GM12873 (cell line): Measurements from ENCODE around the gene KMT5C.

ENCODE experiments used
- TF ChIP-seq, protein P1 (sequence below): IDR thresholded peaks from 2 replicates; pipeline ENCODE4 v1.5.1; 2012; ENCODE audit warnings: low read depth, mild to moderate bottlenecking, moderate library complexity, low read length, control low read depth; ENCODE audit not compliant: insufficient read depth; ENCODE audit errors: missing control alignments

The KMT5C gene

DNA sequence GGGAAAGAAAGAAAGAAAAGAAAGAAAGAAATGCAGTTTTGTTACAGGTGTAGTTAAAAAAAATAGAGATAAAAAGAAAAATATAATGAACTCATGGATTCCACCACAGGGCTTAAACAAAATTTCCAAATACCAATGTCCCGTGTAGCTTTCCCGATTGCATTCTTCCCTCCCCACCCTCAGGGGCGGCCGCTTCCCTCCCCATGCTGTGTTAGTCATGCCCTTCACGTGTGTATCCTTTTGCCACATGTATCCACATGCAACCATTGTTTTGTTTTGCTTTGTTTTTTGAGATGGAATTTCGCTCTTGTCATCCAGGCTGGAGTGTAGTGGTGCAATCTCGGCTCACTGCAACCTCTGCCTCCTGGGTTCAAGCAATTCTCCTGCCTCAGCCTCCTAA lies 3.6 kb upstream of the KMT5C start:
- TF ChIP-seq, protein P1, sequence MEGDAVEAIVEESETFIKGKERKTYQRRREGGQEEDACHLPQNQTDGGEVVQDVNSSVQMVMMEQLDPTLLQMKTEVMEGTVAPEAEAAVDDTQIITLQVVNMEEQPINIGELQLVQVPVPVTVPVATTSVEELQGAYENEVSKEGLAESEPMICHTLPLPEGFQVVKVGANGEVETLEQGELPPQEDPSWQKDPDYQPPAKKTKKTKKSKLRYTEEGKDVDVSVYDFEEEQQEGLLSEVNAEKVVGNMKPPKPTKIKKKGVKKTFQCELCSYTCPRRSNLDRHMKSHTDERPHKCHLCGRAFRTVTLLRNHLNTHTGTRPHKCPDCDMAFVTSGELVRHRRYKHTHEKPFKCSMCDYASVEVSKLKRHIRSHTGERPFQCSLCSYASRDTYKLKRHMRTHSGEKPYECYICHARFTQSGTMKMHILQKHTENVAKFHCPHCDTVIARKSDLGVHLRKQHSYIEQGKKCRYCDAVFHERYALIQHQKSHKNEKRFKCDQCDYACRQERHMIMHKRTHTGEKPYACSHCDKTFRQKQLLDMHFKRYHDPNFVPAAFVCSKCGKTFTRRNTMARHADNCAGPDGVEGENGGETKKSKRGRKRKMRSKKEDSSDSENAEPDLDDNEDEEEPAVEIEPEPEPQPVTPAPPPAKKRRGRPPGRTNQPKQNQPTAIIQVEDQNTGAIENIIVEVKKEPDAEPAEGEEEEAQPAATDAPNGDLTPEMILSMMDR, result no peak

DNA sequence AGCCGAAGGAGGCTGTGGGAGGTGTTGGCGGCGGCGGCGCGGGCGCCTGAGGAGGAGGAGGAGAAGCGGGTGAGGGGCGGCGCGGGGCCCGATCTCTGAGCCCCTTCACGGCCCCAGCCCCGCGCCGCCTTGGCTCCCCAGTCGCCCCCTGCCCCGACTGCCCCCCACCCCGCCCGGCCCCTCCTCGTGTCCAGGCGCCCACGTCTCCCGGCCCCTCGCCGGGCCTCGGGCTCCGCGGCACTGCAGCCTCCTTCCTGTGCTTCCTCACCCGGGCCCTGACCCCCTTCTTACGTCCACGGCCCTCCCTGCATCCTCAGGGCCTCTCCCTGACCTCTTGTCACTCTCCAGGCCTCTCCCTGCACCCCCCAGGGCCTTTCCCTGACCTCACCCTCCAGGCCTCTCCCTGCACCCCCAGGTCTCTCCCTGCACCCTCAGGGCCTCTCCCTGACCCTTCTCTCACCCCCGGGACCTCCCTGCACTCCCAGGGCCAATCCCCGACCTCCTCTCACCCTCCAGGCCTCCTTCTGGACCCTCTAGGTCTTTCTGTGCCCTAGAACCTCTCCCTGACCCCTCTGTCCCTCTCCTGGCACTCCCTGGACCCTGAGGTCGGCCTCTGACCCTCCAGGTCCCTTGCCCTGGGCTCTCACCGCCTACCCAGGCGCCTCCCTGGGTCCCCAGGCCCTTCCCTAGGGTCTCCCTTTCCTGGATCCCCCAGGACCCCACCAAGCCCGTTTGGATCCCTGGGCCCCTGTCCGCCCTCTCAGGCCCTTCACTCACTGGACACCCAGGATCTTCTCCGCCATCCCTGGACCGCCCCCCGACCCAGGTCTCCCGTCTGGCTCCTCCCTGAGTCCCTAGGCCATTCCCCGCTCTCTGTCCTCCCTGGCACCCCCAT lies 460 bp downstream of the KMT5C start:
- TF ChIP-seq, protein P1, result no peak

DNA sequence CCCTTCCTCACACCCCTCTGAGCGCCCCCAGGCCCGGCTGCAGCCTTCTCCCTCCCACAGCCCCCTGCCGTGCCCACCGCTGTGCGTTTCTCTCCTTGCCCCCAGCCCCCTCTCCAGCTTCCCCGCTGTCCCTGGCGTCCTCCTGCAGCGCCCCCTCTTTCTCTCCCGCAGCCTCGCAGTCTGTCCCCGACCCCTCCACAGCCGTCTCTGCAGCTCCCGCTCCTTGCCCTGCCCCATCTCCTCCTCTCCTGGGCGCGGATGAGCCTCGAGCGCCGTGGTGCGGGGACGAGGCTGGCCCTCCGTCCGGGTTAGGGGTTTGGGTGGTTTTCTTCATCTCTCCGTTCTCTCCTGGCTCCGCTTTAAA lies 1.1 kb downstream of the KMT5C start:
- TF ChIP-seq, protein P1, result no peak

DNA sequence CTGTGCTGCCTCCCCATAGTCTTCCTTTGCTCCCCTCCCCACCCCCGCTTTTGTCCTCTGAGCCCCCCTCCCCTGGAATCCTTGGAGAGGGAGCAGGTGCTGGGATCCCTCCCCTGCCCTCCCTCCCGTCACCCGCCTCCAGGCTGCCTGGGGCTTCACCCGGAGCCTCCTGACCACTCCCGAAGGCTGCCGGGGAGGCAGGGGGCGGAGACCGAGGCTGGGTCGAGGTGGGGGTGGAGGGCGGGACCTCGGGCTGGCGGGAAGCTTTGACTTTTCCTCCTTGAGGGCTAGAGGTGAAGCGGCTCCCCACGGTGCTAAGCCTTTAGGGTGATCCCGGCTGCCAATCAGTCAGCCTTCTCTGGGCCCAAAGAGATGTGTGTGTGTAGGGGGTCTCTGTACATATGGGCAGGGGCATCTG lies 1.5 kb downstream of the KMT5C start:
- TF ChIP-seq, protein P1, result no peak

DNA sequence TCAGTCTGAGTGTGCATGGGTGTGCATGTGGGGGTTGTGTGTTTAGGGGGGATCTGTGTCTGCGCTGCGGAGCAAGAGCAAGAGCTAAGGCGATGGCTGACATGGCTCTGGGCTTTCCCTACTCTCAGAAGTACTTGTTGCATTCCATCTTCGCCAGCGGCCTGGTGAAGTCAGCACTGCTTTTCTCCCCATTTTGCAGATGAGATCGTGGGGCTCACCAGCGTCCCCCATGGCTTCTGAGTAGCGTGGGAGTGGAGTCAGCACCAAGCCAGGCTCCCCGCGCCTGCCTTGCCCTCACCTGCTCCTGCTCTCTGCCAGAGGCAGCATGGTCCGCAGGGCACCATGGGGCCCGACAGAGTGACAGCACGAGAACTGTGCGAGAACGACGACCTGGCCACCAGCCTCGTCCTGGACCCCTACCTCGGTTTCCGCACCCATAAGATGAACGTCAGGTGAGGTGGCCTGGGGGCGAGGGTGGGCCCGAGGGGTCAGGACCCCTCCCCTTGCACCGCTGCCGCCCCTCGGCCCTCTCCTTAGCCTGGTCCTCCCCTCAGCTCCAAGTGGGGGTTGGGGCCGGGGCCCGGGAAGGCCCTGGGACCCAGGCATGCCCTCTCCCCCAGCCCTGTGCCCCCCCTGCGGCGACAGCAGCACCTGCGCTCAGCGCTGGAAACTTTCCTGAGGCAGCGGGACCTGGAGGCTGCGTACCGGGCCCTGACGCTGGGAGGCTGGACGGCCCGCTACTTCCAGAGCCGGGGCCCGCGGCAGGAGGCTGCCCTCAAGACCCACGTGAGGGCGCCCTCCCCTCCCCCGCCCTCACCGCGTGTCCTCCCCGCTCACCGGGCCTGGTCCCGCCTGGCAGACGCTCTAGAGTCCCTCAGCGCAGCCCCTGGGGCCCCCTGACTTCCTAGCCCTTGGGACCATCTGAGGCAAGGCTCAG lies 2.2 kb downstream of the KMT5C start:
- TF ChIP-seq, protein P1, result no peak

DNA sequence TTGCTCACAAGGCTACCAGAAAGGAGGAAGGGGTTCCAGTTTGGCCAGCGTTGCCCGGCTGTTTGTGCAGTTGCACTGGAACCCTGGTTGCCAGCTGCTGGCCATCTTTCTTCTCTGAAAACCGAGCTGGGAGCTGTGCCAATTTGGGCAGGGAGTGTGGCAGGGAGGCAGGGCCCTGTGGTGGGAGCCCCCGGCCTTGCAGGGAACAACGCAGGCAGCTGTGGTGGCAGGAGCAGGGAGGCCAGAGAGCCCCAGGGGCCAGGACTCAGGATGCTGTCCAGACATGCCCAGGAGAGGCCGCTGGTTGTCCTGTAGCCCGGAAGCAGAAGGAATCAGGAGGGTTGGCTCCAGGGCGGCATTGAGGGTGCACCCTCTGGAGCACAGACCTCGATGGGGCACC lies 4.8 kb downstream of the KMT5C start:
- TF ChIP-seq, protein P1, result no peak
